IMR-90 (cell line): ENCODE measurements around the gene TXNDC11. TPM values are rescaled to one million over a fixed set of nuclear protein-coding genes. Genes with fewer than 3 reads are reported as not detected.

Source experiments
- ATAC-seq: fragments of 200-7000 bp; cut with Tn5 transposase; 2 replicates; pipeline ENCODE4 v1.9.1; 2020; ENCODE audit warnings: low read depth, mild to moderate bottlenecking, moderate library complexity
- BruUV-seq: library from RNA; stranded (reverse); fragments of 400-500 nt; replicated peaks from 2 replicates; lab custom pipeline; 2021; lab: Mats Ljungman, UMichigan
- CTCF ChIA-PET: fragments of 300-600 bp; formaldehyde crosslinking; extraction: SDS; loops from one replicate; lab custom pipeline; 2021; ENCODE audit warnings: antibody characterized with exemption; lab: Yijun Ruan, JAX
- POLR2A ChIA-PET: fragments of 300-600 bp; sonication (Branson Sonifier 250); formaldehyde crosslinking; loops from one replicate; lab custom pipeline; 2022; ENCODE audit warnings: antibody characterized with exemption; ENCODE audit not compliant: unreplicated experiment; lab: Charles Lee
- DNase-seq: peaks from one replicate; pipeline ENCODE4 v3.0.0; 2013
- H2AFZ ChIP-seq: replicated peaks from 2 replicates; pipeline ENCODE3; 2013; ENCODE audit warnings: low read length, mild to moderate bottlenecking; ENCODE audit not compliant: poor library complexity
- H2AK5ac ChIP-seq: 2 replicates; pipeline ENCODE4 v1.6.1; 2013; ENCODE audit warnings: low read depth, low read length, inconsistent platforms
- H2AK9ac ChIP-seq: replicated peaks from 2 replicates; pipeline ENCODE3; 2013; ENCODE audit warnings: mild to moderate bottlenecking, low read depth, low read length, moderate library complexity; ENCODE audit not compliant: poor library complexity
- H2BK120ac ChIP-seq: 2 replicates; pipeline ENCODE4 v1.6.1; 2013; ENCODE audit warnings: low read depth, low read length, inconsistent platforms
- H2BK15ac ChIP-seq: 3 replicates; pipeline ENCODE4 v1.6.1; 2013; ENCODE audit warnings: low read depth, low read length, inconsistent platforms
- H2BK20ac ChIP-seq: 2 replicates; pipeline ENCODE4 v1.6.1; 2013; ENCODE audit warnings: low read depth, mild to moderate bottlenecking, inconsistent platforms, low read length, moderate library complexity
- H2BK5ac ChIP-seq: 2 replicates; pipeline ENCODE4 v1.6.1; 2013; ENCODE audit warnings: mild to moderate bottlenecking, low read depth, low read length, inconsistent platforms; ENCODE audit not compliant: poor library complexity, severe bottlenecking
- H3K14ac ChIP-seq: replicated peaks from 2 replicates; pipeline ENCODE4 v1.6.1; 2013; ENCODE audit warnings: low read depth, low read length, inconsistent platforms
- H3K18ac ChIP-seq: 2 replicates; pipeline ENCODE4 v1.6.1; 2013; ENCODE audit warnings: low read depth, low read length, control low read depth
- H3K23ac ChIP-seq: 2 replicates; pipeline ENCODE4 v1.6.1; 2013; ENCODE audit warnings: low read depth, low read length, inconsistent platforms
- H3K27ac ChIP-seq: 2 replicates; pipeline ENCODE4 v1.5.1; 2013; ENCODE audit warnings: mild to moderate bottlenecking, control low read depth, low read length; ENCODE audit not compliant: insufficient read depth
- H3K27me3 ChIP-seq: 2 replicates; pipeline ENCODE4 v1.6.1; 2013; ENCODE audit warnings: low read length; ENCODE audit not compliant: control insufficient read depth, insufficient read depth
- H3K36me3 ChIP-seq: 2 replicates; pipeline ENCODE4 v1.6.1; 2013; ENCODE audit warnings: low read length, mixed read lengths; ENCODE audit not compliant: control insufficient read depth, insufficient read depth
- H3K4ac ChIP-seq: 2 replicates; pipeline ENCODE4 v1.6.1; 2013; ENCODE audit warnings: low read depth, low read length, inconsistent platforms
- H3K4me1 ChIP-seq: 2 replicates; pipeline ENCODE4 v1.6.1; 2013; ENCODE audit warnings: low read length, mixed read lengths; ENCODE audit not compliant: control insufficient read depth, insufficient read depth
- H3K4me2 ChIP-seq: 2 replicates; pipeline ENCODE4 v1.6.1; 2013; ENCODE audit warnings: low read depth, mild to moderate bottlenecking, control low read depth, low read length, moderate library complexity
- H3K4me3 ChIP-seq: 2 replicates; pipeline ENCODE4 v1.5.1; 2013; ENCODE audit warnings: low read depth, mild to moderate bottlenecking, control low read depth, low read length, moderate library complexity; ENCODE audit not compliant: insufficient read depth
- H3K56ac ChIP-seq: 2 replicates; pipeline ENCODE4 v1.6.1; 2013; ENCODE audit warnings: low read length, inconsistent platforms; ENCODE audit not compliant: insufficient read depth; ENCODE audit errors: extremely low read depth
- H3K79me1 ChIP-seq, 2 experiments: 2 replicates each; pipeline ENCODE4 v1.6.1; 2013; ENCODE audit warnings: low read length in 2 of 2, inconsistent platforms in 1 of 2, low read depth in 1 of 2
- H3K9ac ChIP-seq: 2 replicates; pipeline ENCODE4 v1.6.1; 2013; ENCODE audit warnings: low read depth, low read length, control low read depth
- H3K9me1 ChIP-seq: 2 replicates; pipeline ENCODE4 v1.6.1; 2013; ENCODE audit warnings: low read length, inconsistent platforms; ENCODE audit not compliant: insufficient read depth
- H3K9me3 ChIP-seq: 2 replicates; pipeline ENCODE4 v1.6.1; 2013; ENCODE audit warnings: low read length; ENCODE audit not compliant: control insufficient read depth, insufficient read depth
- H4K20me1 ChIP-seq: 2 replicates; pipeline ENCODE4 v1.6.1; 2013; ENCODE audit warnings: low read length, inconsistent platforms; ENCODE audit not compliant: insufficient read depth
- H4K5ac ChIP-seq: 2 replicates; pipeline ENCODE4 v1.6.1; 2013; ENCODE audit warnings: mild to moderate bottlenecking, low read depth, low read length, control low read depth
- H4K8ac ChIP-seq, 2 experiments: 2 replicates each; pipeline ENCODE4 v1.6.1; 2013; ENCODE audit warnings: low read depth in 2 of 2, low read length in 2 of 2, control low read depth in 1 of 2, inconsistent platforms in 1 of 2
- H4K91ac ChIP-seq: 2 replicates; pipeline ENCODE4 v1.6.1; 2013; ENCODE audit warnings: low read depth, low read length, inconsistent platforms; ENCODE audit not compliant: insufficient read depth
- BHLHE40 ChIP-seq: fragments of 150-350 bp; IDR thresholded peaks from 2 replicates; pipeline ENCODE4 v1.6.1; 2016; ENCODE audit warnings: mild to moderate bottlenecking, low read depth, low read length
- CEBPB ChIP-seq: IDR thresholded peaks from 2 replicates; pipeline ENCODE4 v1.6.1; 2012; ENCODE audit warnings: low read depth, low read length, improper control_type of control experiment
- CHD1 ChIP-seq: IDR thresholded peaks from 2 replicates; pipeline ENCODE4 v1.6.1; 2012; ENCODE audit warnings: low read depth, low read length, improper control_type of control experiment
- FOS ChIP-seq: fragments of 150-350 bp; IDR thresholded peaks from 2 replicates; pipeline ENCODE4 v1.6.1; 2016; ENCODE audit warnings: low read depth, low read length
- MAFK ChIP-seq: IDR thresholded peaks from 2 replicates; pipeline ENCODE4 v1.6.1; 2012; ENCODE audit warnings: low read depth, low read length, improper control_type of control experiment
- MAZ ChIP-seq: IDR thresholded peaks from 2 replicates; pipeline ENCODE4 v1.6.1; 2012; ENCODE audit warnings: low read depth, mild to moderate bottlenecking, low read length, improper control_type of control experiment, moderate library complexity, borderline replicate concordance
- MXI1 ChIP-seq: IDR thresholded peaks from 2 replicates; pipeline ENCODE4 v1.6.1; 2012; ENCODE audit warnings: low read depth, mild to moderate bottlenecking, low read length, moderate library complexity, borderline replicate concordance
- NFE2L2 ChIP-seq: fragments of 150-350 bp; IDR thresholded peaks from 2 replicates; pipeline ENCODE4 v1.6.1; 2016; ENCODE audit warnings: low read depth, mild to moderate bottlenecking, low read length
- POLR2A ChIP-seq: IDR thresholded peaks from 2 replicates; pipeline ENCODE4 v1.6.1; 2012; ENCODE audit warnings: mild to moderate bottlenecking, low read depth, low read length
- RAD21 ChIP-seq: IDR thresholded peaks from 2 replicates; pipeline ENCODE4 v1.6.1; 2012; ENCODE audit warnings: low read length, improper control_type of control experiment
- RCOR1 ChIP-seq: IDR thresholded peaks from 2 replicates; pipeline ENCODE4 v1.6.1; 2012; ENCODE audit warnings: mild to moderate bottlenecking, low read length, improper control_type of control experiment; ENCODE audit not compliant: insufficient replicate concordance
- RFX5 ChIP-seq: IDR thresholded peaks from 2 replicates; pipeline ENCODE4 v1.8.0; 2012; ENCODE audit warnings: low read depth, mild to moderate bottlenecking, low read length, moderate library complexity
- SMC3 ChIP-seq: fragments of 150-350 bp; IDR thresholded peaks from 2 replicates; pipeline ENCODE4 v1.6.1; 2016; ENCODE audit warnings: low read depth, mild to moderate bottlenecking, antibody characterized with exemption, low read length, moderate library complexity
- WGBS, 2 experiments: methylation state at CpG; one replicate each; pipeline versions ENCODE4 v1.1.5 to v1.1.7; 2013; ENCODE audit warnings: missing lambda C conversion rate in 2 of 2; ENCODE audit not compliant: insufficient read length in 1 of 2; ENCODE audit errors: extremely low coverage in 2 of 2; 5-methylcytosine and 5-hydroxymethylcytosine counted together
- dilution Hi-C: fragments of 300-500 bp; cut with HindIII; formaldehyde crosslinking; loops from one replicate; pipeline ENCODE4 v1.14.3; 2018; ENCODE audit warnings: low sequenced_read_pairs; ENCODE audit not compliant: unreplicated experiment
- in situ Hi-C: fragments of 300-500 bp; cut with MboI; formaldehyde crosslinking; loops from 3 replicates; pipeline ENCODE4 v1.14.3; 2019; ENCODE audit warnings: low sequenced_read_pairs, inconsistent platforms, mixed read lengths
- intact Hi-C: fragments of 100-400 bp; cut with micrococcal nuclease; formaldehyde crosslinking; loops from 2 replicates; pipeline ENCODE4 v1.10.0; 2022
- polyA plus RNA-seq, 3 experiments: library from polyadenylated mRNA; depleted of rRNA; stranded (reverse); fragments of >200 nt; gene quantifications; 2 replicates each; pipeline ENCODE4 v1.2.3, GENCODE V29; 2012; ENCODE audit warnings: low replicate concordance in 1 of 3
- total RNA-seq: library from RNA; depleted of rRNA; stranded (reverse); fragments of >200 nt; gene quantifications from 2 replicates; pipeline ENCODE4 v1.2.3, GENCODE V29; 2012
- TF ChIP-seq, protein P1 (sequence below): conservative IDR thresholded peaks from 2 replicates; pipeline ENCODE4 v1.5.1; 2012; ENCODE audit warnings: mild to moderate bottlenecking, low read depth, low read length, improper control_type of control experiment
- TF ChIP-seq, protein P2 (sequence below): fragments of 150-350 bp; IDR thresholded peaks from 2 replicates; pipeline ENCODE4 v1.6.1; 2016; ENCODE audit warnings: low read depth, mild to moderate bottlenecking, low read length, moderate library complexity, borderline replicate concordance
- TF ChIP-seq, protein P3 (sequence below): fragments of 150-350 bp; IDR thresholded peaks from 2 replicates; pipeline ENCODE4 v1.6.1; 2017; ENCODE audit warnings: mild to moderate bottlenecking, antibody characterized with exemption, low read length, low read depth

Gene TXNDC11
- total and polyA plus RNA-seq, 2 of the 4 experiments (the other 2 are of a cell fraction), result 25.3 to 42.9 TPM

DNA sequence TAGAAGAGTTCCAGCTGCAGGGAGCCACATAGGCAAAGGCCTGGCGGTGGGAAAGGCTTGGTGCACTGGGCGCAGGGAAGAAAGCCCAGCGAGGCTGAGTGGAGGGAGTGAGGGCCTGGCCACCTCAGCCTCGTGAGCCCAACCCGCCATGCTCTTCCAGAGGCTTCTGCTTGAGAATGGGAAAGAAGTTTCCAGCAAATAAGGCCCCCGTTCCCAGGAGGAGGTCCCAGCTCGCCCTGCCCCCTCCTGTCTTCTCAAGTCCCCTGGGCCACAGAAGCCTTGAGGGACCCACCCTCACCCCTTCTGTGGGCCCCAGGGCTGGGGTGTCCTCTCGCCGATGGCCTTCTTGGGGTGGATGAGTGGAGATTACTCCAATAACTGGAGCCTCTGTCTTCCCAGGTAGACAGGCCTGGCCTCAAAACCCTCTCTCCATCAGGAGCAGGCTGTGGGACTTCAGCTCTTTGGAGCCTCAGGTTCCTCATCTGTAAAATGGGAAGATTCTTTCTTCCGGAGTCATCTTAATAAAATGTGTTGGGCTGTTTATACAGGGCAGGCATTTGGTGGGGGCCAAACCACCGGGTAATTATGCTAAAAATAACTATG lies 75.3 kb downstream of the TXNDC11 start:
- intact Hi-C loops (no loop called here), dilution Hi-C loops (no loop called here), in situ Hi-C loops (no loop called here)
- Histone ChIP-seq H3K4me2 (no peak overlapping the region; the same call in 1 of the 2 replicates), H3K79me1 (peaks cover 3 to 35% of the 10 kb centered on the region in 2 experiments; a peak in 3 of 4 replicates), H2BK15ac (no peak overlapping the region), H2AK5ac (peak overlapping the region; percentile 39; the same call in 1 of the 2 replicates), H2BK120ac (no peak overlapping the region), H3K27me3 (no peaks in the 10 kb centered on the region), H4K20me1 (peaks cover 32% of the 10 kb centered on the region), H3K56ac (no peak overlapping the region), H2BK20ac (no peak overlapping the region), H3K4me3 (no peak overlapping the region), H3K4me1 (peaks cover 7% of the 10 kb centered on the region), H4K5ac (no peak overlapping the region; the same call in 1 of the 2 replicates), H3K36me3 (no peaks in the 10 kb centered on the region; the same call in 1 of the 2 replicates), H2AK9ac (peak overlapping the region; percentile 96), H4K8ac (peak overlapping the region; percentile 89; a peak in 2 of 4 replicates), H3K9me1 (peaks cover 3% of the 10 kb centered on the region), H4K91ac (no peak overlapping the region), H3K9ac (no peak overlapping the region), H3K4ac (no peak overlapping the region), H2AFZ (peak overlapping the region; percentile 97), H3K18ac (no peak overlapping the region), H3K9me3 (no peaks in the 10 kb centered on the region), H3K23ac (no peak overlapping the region), H3K27ac (no peak overlapping the region), H3K14ac (peak overlapping the region; percentile 64; the same call in 1 of the 2 replicates), H2BK5ac (no peak overlapping the region)
- TF ChIP-seq RAD21 (no peak), RCOR1 (no peak), NFE2L2 (no peak), CEBPB (no peak), MXI1 (no peak), BHLHE40 (no peak), MAFK (no peak), MAZ (no peak), CHD1 (no peak), POLR2A (no peak), SMC3 (no peak), RFX5 (no peak), FOS (no peak)
- TF ChIP-seq, protein P1, sequence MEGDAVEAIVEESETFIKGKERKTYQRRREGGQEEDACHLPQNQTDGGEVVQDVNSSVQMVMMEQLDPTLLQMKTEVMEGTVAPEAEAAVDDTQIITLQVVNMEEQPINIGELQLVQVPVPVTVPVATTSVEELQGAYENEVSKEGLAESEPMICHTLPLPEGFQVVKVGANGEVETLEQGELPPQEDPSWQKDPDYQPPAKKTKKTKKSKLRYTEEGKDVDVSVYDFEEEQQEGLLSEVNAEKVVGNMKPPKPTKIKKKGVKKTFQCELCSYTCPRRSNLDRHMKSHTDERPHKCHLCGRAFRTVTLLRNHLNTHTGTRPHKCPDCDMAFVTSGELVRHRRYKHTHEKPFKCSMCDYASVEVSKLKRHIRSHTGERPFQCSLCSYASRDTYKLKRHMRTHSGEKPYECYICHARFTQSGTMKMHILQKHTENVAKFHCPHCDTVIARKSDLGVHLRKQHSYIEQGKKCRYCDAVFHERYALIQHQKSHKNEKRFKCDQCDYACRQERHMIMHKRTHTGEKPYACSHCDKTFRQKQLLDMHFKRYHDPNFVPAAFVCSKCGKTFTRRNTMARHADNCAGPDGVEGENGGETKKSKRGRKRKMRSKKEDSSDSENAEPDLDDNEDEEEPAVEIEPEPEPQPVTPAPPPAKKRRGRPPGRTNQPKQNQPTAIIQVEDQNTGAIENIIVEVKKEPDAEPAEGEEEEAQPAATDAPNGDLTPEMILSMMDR, result no peak
- TF ChIP-seq, protein P2, sequence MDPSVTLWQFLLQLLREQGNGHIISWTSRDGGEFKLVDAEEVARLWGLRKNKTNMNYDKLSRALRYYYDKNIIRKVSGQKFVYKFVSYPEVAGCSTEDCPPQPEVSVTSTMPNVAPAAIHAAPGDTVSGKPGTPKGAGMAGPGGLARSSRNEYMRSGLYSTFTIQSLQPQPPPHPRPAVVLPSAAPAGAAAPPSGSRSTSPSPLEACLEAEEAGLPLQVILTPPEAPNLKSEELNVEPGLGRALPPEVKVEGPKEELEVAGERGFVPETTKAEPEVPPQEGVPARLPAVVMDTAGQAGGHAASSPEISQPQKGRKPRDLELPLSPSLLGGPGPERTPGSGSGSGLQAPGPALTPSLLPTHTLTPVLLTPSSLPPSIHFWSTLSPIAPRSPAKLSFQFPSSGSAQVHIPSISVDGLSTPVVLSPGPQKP, result no peak
- TF ChIP-seq, protein P3, sequence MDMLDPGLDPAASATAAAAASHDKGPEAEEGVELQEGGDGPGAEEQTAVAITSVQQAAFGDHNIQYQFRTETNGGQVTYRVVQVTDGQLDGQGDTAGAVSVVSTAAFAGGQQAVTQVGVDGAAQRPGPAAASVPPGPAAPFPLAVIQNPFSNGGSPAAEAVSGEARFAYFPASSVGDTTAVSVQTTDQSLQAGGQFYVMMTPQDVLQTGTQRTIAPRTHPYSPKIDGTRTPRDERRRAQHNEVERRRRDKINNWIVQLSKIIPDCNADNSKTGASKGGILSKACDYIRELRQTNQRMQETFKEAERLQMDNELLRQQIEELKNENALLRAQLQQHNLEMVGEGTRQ, result no peak
- DNase-seq (no peak), ATAC-seq (no peak)
- WGBS, 2 experiments, result 80% methylated on average over 2 of the region's 11 CpGs; no CpG with 5 or more reads in 1 of the 2 experiments
- BruUV-seq, result no TSS peak
- ChIA-PET CTCF (no interaction called here), POLR2A (no interaction called here)
